Heart left ventricle (tissue), 16 donors: ENCODE data around the gene KATNB1. TPM values are rescaled to one million over a fixed set of nuclear protein-coding genes. Genes with fewer than 3 reads are reported as not detected.

ENCODE experiments used
- ATAC-seq, 4 donors: fragments of 200-7000 bp; cut with Tn5 transposase; one replicate each; pipeline ENCODE4 v1.9.1; 2020 to 2022; ENCODE audit warnings: moderate library complexity in 4 of 4, mild to moderate bottlenecking in 3 of 4, moderate number of reproducible peaks in 1 of 4
- DNase-seq, 5 donors: peaks; one replicate each; pipeline ENCODE4 v3.0.0-alpha.2; 2020
- H3K27ac ChIP-seq, 12 donors: fragments of 200-600 bp; sonication (generic) in 4 of 12; one replicate each; pipeline versions ENCODE4 v1.5.0 to v1.8.0; 2016 to 2022; ENCODE audit warnings: mild to moderate bottlenecking in 2 of 12
- H3K27me3 ChIP-seq, 9 donors: fragments of 200-600 bp; sonication (generic) in 2 of 9; one replicate each; pipeline versions ENCODE4 v1.5.1 to v1.8.0; 2016 to 2022; ENCODE audit warnings: mild to moderate bottlenecking in 3 of 9
- H3K36me3 ChIP-seq, 9 donors: fragments of 200-600 bp; sonication (generic) in 2 of 9; one replicate each; pipeline versions ENCODE4 v1.5.0 to v1.8.0; 2018 to 2022; ENCODE audit warnings: mild to moderate bottlenecking in 2 of 9
- H3K4me1 ChIP-seq, 12 donors: fragments of 200-600 bp; sonication (generic) in 4 of 12; one replicate each; pipeline versions ENCODE4 v1.5.0 to v1.8.0; 2016 to 2022; ENCODE audit warnings: mild to moderate bottlenecking in 3 of 12
- H3K4me3 ChIP-seq, 12 donors: fragments of 200-600 bp; sonication (generic) in 4 of 12; one replicate each; pipeline versions ENCODE4 v1.5.0 to v1.8.0; 2017 to 2022; ENCODE audit warnings: mild to moderate bottlenecking in 9 of 12, moderate library complexity in 4 of 12
- H3K9me3 ChIP-seq, 12 donors: fragments of 200-600 bp; sonication (generic) in 4 of 12; one replicate each; pipeline versions ENCODE4 v1.5.0 to v1.8.0; 2016 to 2022; ENCODE audit warnings: mild to moderate bottlenecking in 1 of 12
- POLR2A ChIP-seq, 2 donors: fragments of 450-650 bp; IDR thresholded peaks; one replicate each; pipeline ENCODE4 v1.6.1; 2017; ENCODE audit warnings: antibody characterized with exemption in 2 of 2, mild to moderate bottlenecking in 2 of 2, moderate library complexity in 2 of 2
- WGBS, 4 donors: extraction: QIAGEN DNeasy Blood & Tissue Kit in 2 of 4; methylation state at CpG; one replicate each; pipeline versions ENCODE4 v1.1.5 to v1.1.7; 2013 to 2018; 5-methylcytosine and 5-hydroxymethylcytosine counted together
- intact Hi-C, 10 donors: fragments of 100-400 bp; cut with DNase I; formaldehyde crosslinking; loops; one replicate each; pipeline versions ENCODE4 v1.11.1 to v1.14.2; 2022
- polyA plus RNA-seq, 2 donors: library from polyadenylated mRNA; stranded (reverse); fragments of 200-250 nt; gene quantifications; one replicate each; pipeline ENCODE4 v1.2.3, GENCODE V29; 2013
- total RNA-seq, 9 donors: library from RNA; depleted of rRNA in 2 of 9; stranded (reverse); fragments of >200 nt in 2 of 9; fragmentation: NEBNext Ultra II Directional in 3 of 9; extraction: Animal tissue kit (Norgen Biotek cat#: 25700) in 3 of 9; gene quantifications; one replicate each; pipeline versions ENCODE4 v1.1.0 to v1.2.4, GENCODE V29; 2016 to 2023
- TF ChIP-seq, protein P1 (sequence below), 12 donors: fragments of 200-600 bp; sonication (generic) in 4 of 12; IDR thresholded peaks; one replicate each; pipeline versions ENCODE4 v1.5.0 to v1.8.0; 2018 to 2022; ENCODE audit warnings: antibody characterized with exemption in 12 of 12, mild to moderate bottlenecking in 5 of 12
- donor health status: ischemic (EF 13 %, LVEDD 7.1; RV severe dilation, severe dysfunction).
- donor health status: healthy with polysubstance abuse.
- donor health status: DM: no; HTN: yes; CAD: no.
- donor health status: DM: no; HTN: no; CAD: no.
- donor health status: ischemic (EF 25% LVEDD 6.9; RV normal size, moderate dysfunction).
- donor health status: ischemic (EF 25% LVEDD 5.7; RV mildly dilated, moderate dysfunction).
- donor health status: healthy.
- donor health status: DM: yes; HTN: yes; CAD: no.
- donor health status: ischemic (EF 35%, LVEDD 5.7; RV mildly dilated, moderate dysfunction).
- donor health status: nonischemic (EF 11% LVEDD 7.7; RV severe dilation, severe dysfunction).
- donor health status: DM: yes; HTN: yes; CAD: no.
- donor health status: PGD.
- donor health status: ischemic (EF 29% LVEDD 5.4; RV normal size, mild dysfunction).
- donor health status: nonischemic (EF 23%, LVEDD 6.1; RV moderate dilation, normal function).

The KATNB1 gene
- total and polyA plus RNA-seq, 11 donors = 8.0 to 20.5 (median 15.3) TPM

DNA sequence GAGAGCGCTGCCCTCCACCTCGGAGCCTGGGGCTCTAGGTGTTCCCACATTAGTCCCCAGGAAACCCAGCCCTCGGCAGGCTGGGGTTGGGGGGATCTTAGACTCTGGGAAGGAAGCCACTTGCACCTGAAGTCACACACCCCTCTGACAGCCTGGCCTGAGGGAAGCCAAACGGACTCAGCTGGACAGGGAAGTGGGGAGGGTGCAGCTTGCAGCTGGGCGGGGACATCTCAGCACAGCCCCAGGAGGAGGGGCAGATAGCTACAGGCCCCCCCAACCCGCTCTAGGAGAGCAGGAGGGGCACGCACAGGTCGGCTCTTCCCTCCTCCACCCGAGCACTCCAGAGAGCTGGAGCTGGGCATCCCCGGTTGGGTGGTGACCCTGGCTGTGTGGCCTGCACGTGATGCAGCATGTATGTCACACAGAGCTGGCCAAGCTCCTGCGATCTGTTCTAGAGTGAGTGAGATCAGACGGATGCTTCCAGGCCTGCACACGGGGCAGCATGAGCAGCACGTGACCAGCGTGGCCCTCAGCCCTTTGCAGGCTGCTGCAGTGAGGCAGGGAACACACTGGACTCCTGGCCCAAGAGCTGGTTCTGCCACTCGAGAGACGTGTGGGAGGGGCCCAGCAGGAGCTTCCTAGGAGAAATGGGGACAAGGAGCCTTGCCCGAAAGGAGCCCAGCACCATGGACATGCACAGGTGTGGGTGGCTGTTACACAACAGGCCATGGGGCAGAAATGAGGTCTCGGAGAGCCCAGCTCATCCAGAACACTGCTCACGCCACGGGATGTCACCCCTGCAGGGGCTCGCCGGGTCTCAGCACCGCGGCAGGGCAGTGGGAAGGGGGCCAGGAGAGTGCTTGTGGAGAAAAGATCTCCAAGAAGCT is 51.3 kb downstream of the KATNB1 start:
- Histone ChIP-seq H3K27me3 (no peaks in the 10 kb centered on the region), H3K9me3 (no peaks in the 10 kb centered on the region), H3K36me3 (peaks cover 0 to 70% (median 49%) of the 10 kb centered on the region in 9 donors), H3K4me1 (peaks cover 6 to 55% (median 48%) of the 10 kb centered on the region in 12 donors), H3K27ac (peak overlapping the region in 11 of 12 donors; percentile 48 to 87 (median 70)), H3K4me3 (no peak overlapping the region)
- ATAC-seq (peak; percentile 89 to 94 (median 92)), DNase-seq (peak; percentile 77 to 95 (median 85))
- intact Hi-C loops = no loop called here
- TF ChIP-seq, protein P1, sequence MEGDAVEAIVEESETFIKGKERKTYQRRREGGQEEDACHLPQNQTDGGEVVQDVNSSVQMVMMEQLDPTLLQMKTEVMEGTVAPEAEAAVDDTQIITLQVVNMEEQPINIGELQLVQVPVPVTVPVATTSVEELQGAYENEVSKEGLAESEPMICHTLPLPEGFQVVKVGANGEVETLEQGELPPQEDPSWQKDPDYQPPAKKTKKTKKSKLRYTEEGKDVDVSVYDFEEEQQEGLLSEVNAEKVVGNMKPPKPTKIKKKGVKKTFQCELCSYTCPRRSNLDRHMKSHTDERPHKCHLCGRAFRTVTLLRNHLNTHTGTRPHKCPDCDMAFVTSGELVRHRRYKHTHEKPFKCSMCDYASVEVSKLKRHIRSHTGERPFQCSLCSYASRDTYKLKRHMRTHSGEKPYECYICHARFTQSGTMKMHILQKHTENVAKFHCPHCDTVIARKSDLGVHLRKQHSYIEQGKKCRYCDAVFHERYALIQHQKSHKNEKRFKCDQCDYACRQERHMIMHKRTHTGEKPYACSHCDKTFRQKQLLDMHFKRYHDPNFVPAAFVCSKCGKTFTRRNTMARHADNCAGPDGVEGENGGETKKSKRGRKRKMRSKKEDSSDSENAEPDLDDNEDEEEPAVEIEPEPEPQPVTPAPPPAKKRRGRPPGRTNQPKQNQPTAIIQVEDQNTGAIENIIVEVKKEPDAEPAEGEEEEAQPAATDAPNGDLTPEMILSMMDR (IDR thresholded peaks at IDR 0.05) = no peak
- no peak for TF ChIP-seq POLR2A (IDR thresholded peaks at IDR 0.05)
- 34 to 55% (median 48%) methylated on average over 20 to 26 of the region's 26 CpGs for WGBS, 4 donors

DNA sequence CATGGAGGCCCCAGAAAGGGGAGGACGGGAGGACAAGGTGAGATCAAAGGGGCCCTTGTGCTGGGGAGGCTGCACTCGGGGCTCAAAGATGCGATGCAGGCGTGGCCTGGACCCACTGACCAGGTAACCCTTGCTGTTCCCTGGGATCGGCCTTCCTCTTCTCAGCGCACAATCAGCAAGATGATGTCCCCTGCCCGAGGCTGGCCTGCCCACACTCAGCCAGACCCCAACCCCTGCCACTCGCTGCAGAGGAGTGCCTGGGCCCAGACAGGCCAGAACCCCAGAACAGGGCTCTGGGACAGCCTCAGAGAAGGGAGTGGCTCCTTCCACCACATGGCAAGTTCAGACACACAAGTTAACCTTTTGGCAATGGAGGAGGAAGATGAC is 51.9 kb downstream of the KATNB1 start:
- TF ChIP-seq, protein P1 (IDR thresholded peaks at IDR 0.05) = no peak
- no peak for TF ChIP-seq POLR2A (IDR thresholded peaks at IDR 0.05)
- intact Hi-C loops = no loop called here
- peak overlapping the region in 11 of 12 donors; percentile 48 to 87 (median 70) for H3K27ac ChIP-seq
- no peaks in the 10 kb centered on the region for H3K27me3 ChIP-seq
- DNase-seq = peak in 1 of 5 donors; percentile 44
- H3K4me1 ChIP-seq = peaks cover 6 to 61% (median 53%) of the 10 kb centered on the region in 12 donors
- H3K9me3 ChIP-seq = no peaks in the 10 kb centered on the region
- peaks cover 0 to 70% (median 48%) of the 10 kb centered on the region in 9 donors for H3K36me3 ChIP-seq
- H3K4me3 ChIP-seq = no peak overlapping the region
- 67 to 88% (median 82%) methylated on average over 4 to 8 of the region's 8 CpGs for WGBS, 4 donors
- peak in 1 of 4 donors; percentile 1 for ATAC-seq

GRCh38 chr16:57788252-57788841 is 52.8 kb downstream of the KATNB1 start:
- TF ChIP-seq POLR2A (IDR thresholded peaks at IDR 0.05) = no peak
- TF ChIP-seq, protein P1 (IDR thresholded peaks at IDR 0.05) = no peak
- Histone ChIP-seq H3K9me3 (no peaks in the 10 kb centered on the region), H3K4me1 (peaks cover 6 to 61% (median 54%) of the 10 kb centered on the region in 12 donors), H3K4me3 (no peak overlapping the region), H3K27me3 (no peaks in the 10 kb centered on the region), H3K36me3 (peaks cover 0 to 70% (median 50%) of the 10 kb centered on the region in 9 donors), H3K27ac (peak overlapping the region in 11 of 12 donors; percentile 31 to 87 (median 70))
- ATAC-seq = peak in 2 of 4 donors; percentile 1 to 10
- peak in 2 of 5 donors; percentile 30 to 66 for DNase-seq
- 45 to 52% (median 46%) methylated on average over 17 of the region's 17 CpGs for WGBS, 4 donors
- intact Hi-C loops = no loop called here

- Histone ChIP-seq H3K4me1 (peaks cover 6 to 61% (median 54%) of the 10 kb centered on the region in 12 donors), H3K27me3 (no peaks in the 10 kb centered on the region), H3K4me3 (no peak overlapping the region), H3K27ac (peak overlapping the region in 7 of 12 donors; percentile 48 to 87 (median 73)), H3K36me3 (peaks cover 0 to 70% (median 52%) of the 10 kb centered on the region in 9 donors), H3K9me3 (no peaks in the 10 kb centered on the region)
- 90 to 97% (median 94%) methylated on average over 12 of the region's 12 CpGs for WGBS, 4 donors
- no peak for TF ChIP-seq POLR2A (IDR thresholded peaks at IDR 0.05)
- TF ChIP-seq, protein P1 (IDR thresholded peaks at IDR 0.05) = no peak
- no peak for ATAC-seq
- DNase-seq = peak in 1 of 5 donors; percentile 33
- intact Hi-C loops = no loop called here
Observed at GRCh38 chr16:57788951-57789350, 53.4 kb downstream of the KATNB1 start.
